HG02938 (cell line): ENCODE measurements around the gene RANBP17.

Source experiments
- ATAC-seq: cut with Tn5 transposase; IDR thresholded peaks from one replicate; pipeline ENCODE4 v1.9.1; 2021; ENCODE audit warnings: mild to moderate bottlenecking, moderate library complexity; ENCODE audit not compliant: unreplicated experiment

The RANBP17 gene

GRCh38 chr5:171312129-171312974 is 450.5 kb downstream of the RANBP17 start:
- no peak for ATAC-seq

DNA sequence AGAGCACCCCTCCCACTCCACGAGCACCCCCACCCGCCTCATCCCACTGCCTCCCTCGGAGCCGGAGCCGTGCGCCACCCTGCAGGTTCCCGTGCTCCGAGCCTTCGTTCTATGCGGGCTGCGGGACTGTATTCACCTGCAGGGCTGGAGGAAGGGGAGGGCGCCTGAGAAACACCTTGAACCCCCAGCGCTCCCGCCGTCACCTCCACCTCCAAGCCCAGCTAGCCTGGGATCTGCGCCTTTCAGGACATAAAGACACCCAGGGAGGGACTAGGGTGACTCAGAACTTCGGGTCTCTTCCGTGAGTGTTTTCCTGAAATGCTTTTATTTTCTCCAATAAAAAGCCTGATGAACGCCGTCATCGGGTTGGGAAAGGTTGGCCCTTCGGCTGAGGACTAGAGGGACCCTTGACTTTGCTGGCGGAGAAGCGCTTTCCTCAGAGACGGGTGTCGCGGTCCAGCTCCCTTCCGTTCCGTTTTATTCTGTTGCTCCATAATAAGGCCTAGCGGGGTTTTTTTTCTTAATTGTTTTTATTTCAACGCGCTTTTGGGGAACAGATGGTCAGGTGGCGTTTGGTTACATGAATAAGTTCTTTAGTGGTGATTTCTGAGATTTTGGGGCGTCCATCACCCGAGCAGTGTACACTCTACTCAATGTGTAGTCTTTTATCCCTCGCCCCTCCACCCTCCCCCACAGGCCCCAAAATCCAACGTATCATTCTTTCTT is 451.8 kb downstream of the RANBP17 start:
- no peak for ATAC-seq

DNA sequence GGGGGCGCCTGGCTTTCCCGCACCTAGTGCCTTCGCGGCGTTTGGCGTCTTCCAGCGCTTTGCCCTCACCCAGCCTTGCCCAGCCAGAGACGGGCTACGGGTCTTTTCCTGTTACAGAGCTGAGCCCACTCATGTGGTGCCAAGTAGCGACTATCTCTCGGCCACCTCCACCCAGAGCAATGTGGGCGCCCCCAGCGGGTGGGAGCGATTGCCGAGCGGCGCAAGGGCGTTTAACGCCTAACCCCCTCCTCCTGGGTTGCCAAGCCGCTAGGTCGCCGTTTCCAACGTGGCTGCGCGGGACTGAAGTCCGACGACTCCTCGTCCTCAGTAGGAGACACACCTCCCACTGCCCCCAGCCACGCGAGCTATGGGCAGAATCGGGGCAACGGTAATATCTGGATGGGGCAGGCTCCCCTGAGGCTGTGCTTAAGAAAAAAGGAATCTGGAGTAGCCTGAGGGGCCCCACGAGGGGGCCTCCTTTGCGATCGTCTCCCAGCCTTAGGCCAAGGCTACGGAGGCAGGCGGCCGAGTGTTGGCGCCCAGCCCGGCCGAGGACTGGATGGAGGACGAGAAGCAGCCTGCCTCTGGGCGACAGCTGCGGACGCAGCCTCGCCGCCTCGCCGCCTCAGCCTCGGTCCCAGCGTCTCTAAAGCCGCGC is 453.0 kb downstream of the RANBP17 start:
- ATAC-seq, result no peak

GRCh38 chr5:171315386-171315891 is 453.6 kb downstream of the RANBP17 start:
- ATAC-seq, result no peak

DNA sequence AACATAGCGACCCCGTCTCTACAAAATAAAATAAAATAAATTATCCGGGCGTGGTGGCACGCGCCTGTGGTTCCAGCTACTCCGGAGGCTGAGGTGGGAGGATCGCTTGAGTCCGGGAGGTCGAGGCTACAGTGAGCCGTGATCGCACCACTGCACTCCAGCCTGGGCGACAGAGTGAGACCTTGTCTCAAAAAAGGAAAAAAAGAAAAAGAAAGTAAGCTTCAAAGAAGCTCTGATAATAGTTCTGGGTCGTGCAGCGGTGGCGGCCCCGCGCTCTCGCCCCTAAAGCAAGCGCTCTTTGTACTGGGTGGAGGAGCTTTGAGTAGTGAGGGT is 454.1 kb downstream of the RANBP17 start:
- no peak for ATAC-seq

- no peak for ATAC-seq
These were observed 454.7 kb downstream of the RANBP17 start for GRCh38 chr5:171316258-171317121.

- ATAC-seq, result no peak
These were observed 455.4 kb downstream of the RANBP17 start for GRCh38 chr5:171317230-171317629.

DNA sequence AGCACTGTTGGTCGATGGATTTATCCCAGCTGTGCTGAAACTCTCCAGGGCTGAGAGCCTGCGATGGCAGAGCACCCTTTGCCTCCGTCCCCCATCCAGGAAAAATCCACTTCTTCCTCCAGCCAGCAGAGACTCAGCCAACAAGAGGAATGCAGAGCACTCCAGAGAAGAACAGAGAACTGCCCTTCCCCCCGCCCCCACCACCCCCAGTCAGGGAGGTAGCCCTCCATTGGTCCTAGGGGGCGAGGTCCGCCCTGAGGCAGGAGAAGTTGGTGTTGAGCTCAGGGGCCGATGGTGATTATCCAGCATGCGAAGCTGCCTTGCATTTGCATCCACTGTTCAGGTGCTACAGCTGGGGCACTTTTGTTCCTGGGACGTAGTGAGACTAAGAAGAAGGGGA is 456.2 kb downstream of the RANBP17 start:
- ATAC-seq, result no peak

DNA sequence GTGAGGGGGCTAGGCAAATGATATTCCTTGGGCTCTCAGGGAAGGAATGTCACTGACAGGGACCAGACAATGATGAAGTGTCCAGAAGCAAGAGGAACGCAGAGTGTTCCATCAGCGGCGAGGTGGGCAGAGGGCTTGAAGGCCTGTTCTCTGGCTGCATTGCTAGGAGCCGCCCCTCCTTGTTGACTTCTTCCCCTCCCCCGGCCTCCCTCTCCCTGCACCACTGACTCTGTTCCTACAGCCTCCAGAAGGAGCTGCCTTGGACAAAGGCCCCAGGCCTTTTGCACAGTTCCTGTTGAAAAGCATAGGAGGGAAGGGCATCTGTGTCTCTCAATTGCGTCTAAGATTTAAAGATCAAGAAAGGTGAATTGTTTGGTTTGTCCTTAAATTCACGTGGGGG is 459.6 kb downstream of the RANBP17 start:
- ATAC-seq, result no peak

GRCh38 chr5:171322527-171322926 is 460.7 kb downstream of the RANBP17 start:
- no peak for ATAC-seq

DNA sequence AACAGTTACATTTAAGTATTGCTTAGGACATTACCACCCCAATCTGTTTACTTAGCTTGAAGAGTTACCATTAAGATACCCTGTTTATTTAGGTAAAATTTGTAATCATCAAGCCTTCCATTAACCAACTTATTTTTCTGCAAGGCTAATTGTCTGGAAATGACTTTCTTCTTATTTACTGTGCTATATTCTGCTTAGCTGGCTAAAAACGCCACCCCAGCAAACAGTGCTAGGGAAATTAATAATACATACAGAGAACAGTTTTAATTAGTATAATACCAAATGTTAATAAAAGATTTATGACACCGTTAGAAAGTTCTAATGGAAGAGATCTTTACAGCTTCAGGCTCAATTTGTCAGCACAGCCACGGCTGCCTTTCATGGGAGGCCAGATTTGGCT is 461.2 kb downstream of the RANBP17 start:
- no peak for ATAC-seq

DNA sequence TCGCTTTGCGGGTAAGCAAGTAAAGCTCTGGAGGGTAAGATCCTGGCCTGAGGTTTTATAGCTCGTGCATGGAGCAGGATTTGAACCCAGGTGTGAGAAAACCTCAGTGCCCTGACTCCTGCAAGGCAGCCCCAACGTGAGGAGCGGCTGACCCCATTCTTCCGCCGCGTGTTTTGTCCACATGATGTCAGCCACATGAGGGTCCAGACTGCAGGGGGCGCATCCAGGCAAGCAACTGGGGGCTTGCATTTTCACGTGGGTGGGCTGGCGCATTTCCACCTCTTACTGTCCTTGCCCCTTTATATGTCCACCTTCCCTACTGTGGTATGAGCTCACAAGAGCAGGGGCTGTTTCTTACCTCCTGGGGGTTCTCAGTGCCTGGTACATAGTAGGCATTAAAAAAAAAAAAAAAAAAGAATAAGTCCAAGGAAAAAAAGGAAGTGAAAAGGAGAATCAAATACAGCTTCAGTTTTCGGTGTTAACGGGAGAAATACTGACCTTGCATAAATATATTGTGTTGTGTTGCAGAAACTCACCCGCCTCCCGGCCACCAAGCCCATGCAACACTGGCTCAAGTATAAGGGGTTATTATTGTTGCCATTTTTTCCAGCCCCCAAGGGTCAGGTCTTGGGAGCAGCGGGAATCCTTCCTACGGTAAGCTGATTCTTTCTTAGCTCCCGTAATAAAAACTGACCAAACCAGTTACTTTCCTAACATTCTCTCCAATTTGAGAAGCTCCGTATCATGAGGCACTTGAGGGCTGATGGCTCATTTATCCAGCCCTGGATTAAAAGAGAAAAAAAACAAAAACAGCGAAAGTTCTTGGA is 462.2 kb downstream of the RANBP17 start:
- ATAC-seq, result no peak

GRCh38 chr5:171330021-171330420 is 468.2 kb downstream of the RANBP17 start:
- ATAC-seq, result no peak

GRCh38 chr5:171335616-171336015 is 473.8 kb downstream of the RANBP17 start:
- ATAC-seq, result no peak

GRCh38 chr5:171336521-171337209 is 474.8 kb downstream of the RANBP17 start:
- ATAC-seq, result no peak

GRCh38 chr5:171337210-171337569 is 475.4 kb downstream of the RANBP17 start:
- ATAC-seq, result no peak

DNA sequence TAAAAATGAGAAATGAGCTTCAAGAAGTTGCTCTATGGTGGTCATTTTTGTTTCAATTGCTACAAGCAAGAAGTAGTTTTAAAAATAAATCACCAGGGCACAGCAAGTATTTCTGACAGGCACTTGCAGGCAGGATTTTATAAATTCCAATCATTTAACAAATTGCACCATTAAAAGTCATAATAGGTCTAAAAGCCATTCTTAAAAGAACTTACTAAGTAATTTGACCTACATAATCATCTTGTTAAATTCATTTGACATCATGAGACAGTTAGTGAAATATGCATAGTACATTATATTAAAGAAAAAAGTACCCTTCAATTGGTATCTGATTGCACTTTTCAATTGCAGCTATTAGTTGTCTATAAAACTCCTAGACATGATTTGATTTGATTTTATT is 478.2 kb downstream of the RANBP17 start:
- ATAC-seq, result no peak

DNA sequence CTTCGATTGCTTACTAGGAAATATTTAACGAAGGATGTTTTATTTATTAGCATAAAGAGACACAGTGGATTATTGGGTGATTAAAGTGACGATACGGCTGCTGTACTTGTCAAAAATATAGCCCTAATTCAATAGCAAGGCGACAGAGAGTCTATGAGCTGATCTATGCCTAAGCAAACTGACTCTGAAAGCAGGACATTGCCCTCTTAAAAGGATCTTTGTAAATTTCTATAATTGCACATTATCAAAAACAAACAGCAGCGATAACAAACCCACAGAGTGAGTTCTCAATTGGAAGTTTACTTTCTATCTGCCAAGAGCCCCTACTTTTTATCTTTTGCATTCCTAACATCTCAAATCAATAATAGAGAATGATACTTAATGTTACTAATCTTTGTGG is 478.7 kb downstream of the RANBP17 start:
- no peak for ATAC-seq

DNA sequence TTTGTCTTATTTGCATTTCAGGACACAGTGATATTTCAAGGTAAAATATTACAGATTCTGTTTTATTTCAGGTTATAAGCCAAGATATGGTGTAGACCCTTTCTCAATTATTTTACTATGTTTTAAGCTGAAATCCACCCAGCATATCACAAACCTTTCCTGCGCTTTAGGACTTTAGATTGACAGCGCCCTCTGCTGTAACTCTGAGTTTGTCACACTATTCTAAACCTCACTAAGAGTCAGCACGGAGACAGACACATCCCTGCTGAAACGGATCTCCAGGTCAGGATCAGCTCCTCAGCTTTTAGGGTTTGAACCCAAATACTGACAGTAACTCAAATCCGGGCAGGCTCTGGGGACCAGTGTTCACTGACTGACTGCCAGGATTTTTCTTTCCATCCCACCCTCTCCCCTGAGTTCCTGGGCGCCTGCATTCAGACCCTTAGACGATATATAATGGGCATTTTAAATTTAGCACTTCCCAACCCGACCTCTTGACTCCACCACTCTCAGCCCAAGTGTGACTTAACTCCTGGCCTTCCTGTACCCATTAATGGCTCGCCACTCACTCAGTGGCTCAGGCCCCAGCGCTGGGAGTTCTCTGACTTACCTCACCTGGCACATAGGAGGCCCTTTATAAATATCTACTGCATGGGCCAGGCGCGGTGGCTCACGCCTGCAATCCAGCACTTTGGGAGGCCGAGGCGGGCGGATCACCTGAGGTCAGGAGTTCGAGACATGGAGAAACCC is 480.7 kb downstream of the RANBP17 start:
- peak; percentile 67 for ATAC-seq
